ENCODE measurements around the gene F7.

DNA sequence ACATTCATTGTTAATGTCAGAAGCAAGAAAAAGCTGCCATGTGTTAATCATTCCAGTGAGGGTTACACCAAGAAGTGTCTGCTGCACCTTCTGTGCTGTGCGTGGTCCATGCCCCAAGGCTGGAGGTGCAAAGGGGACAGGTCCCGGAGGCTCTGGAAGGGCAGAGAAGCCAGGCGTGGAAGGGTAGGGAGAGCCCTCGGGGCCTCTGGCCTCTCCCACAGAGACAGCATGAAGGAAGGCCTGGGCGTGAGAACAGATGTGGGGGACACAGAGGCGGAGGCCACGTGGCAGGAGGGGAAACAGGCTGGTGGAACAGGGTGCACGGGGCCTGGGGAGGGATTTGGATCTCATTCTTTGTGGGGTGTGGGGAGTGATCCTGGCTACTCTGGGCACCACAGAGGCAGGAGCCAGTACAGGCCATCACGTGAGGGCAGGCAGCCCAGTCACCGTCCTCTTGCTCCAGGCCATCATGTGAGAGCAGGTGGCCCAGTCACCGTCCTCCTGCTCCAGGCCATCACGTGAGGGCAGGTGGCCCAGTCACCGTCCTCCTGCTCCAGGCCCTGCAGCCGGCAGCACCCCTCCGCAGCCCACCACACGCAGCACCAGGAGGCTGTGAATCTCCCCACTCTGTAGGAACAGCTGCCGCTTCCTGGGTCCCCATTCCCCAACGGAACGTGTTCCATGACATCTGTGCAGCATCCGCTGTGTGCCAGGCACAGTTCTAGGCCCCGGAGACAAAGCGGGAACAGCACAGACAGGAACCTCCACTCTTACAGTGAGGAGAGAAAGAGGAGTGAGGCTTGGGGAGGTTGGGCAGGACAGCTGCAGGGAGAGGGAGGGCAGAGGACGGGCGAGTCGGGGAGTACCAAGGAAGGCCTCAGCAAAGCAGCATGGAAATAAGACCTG, 10.2 kb upstream of the F7 start:
- TF ChIP-seq EZH2 (IDR thresholded peaks at IDR 0.05; ENCODE audit: low read length, unreplicated experiment) (no peak), CTCF (conservative IDR thresholded peaks at IDR 0.05; ENCODE audit: low read depth, low read length) (no peak)

Measured in PC-3 (cell line).